IPS-NIHi7 (cell line): ENCODE data around the gene EXT2.

Experiments used
- DNase-seq: peaks from one replicate; pipeline ENCODE4 v3.0.0; 2012; ENCODE audit warnings: mixed read lengths; ENCODE audit errors: extremely low spot score

Gene EXT2

GRCh38 chr11:44267006-44267749 is 171.7 kb downstream of the EXT2 start:
- DNase-seq, result no peak

- DNase-seq, result no peak
Measured at GRCh38 chr11:44267750-44268613, 172.5 kb downstream of the EXT2 start.

- DNase-seq, result no peak
Measured at GRCh38 chr11:44268614-44269080, 173.2 kb downstream of the EXT2 start.

GRCh38 chr11:44269369-44270351 is 174.2 kb downstream of the EXT2 start:
- DNase-seq, result no peak

GRCh38 chr11:44270403-44271273 is 175.2 kb downstream of the EXT2 start:
- DNase-seq, result no peak

GRCh38 chr11:44271286-44271685 is 175.8 kb downstream of the EXT2 start:
- DNase-seq, result no peak

- DNase-seq, result no peak
Measured at GRCh38 chr11:44274404-44274803, 178.9 kb downstream of the EXT2 start.

GRCh38 chr11:44275241-44275640 is 179.8 kb downstream of the EXT2 start:
- DNase-seq, result no peak

GRCh38 chr11:44275961-44276550 is 180.6 kb downstream of the EXT2 start:
- no peak for DNase-seq

- DNase-seq, result no peak
Measured at GRCh38 chr11:44277196-44278090, 182.0 kb downstream of the EXT2 start.

- DNase-seq, result no peak
Measured at GRCh38 chr11:44279483-44279882, 184.0 kb downstream of the EXT2 start.

- DNase-seq, result no peak
Measured at GRCh38 chr11:44280257-44280656, 184.8 kb downstream of the EXT2 start.

GRCh38 chr11:44281151-44281550 is 185.7 kb downstream of the EXT2 start:
- no peak for DNase-seq

- DNase-seq, result no peak
Measured at GRCh38 chr11:44282620-44283019, 187.1 kb downstream of the EXT2 start.

- no peak for DNase-seq
Measured at GRCh38 chr11:44285756-44286155, 190.3 kb downstream of the EXT2 start.

GRCh38 chr11:44286268-44286880 is 190.9 kb downstream of the EXT2 start:
- DNase-seq, result peak; percentile 95

- DNase-seq, result no peak
Measured at GRCh38 chr11:44286911-44287310, 191.4 kb downstream of the EXT2 start.

- DNase-seq, result no peak
Measured at GRCh38 chr11:44288133-44288526, 192.7 kb downstream of the EXT2 start.

- no peak for DNase-seq
Measured at GRCh38 chr11:44290208-44290607, 194.7 kb downstream of the EXT2 start.
